ENCODE data around the gene CACNA1A.

- TF ChIP-seq CTCF (IDR thresholded peaks at IDR 0.05; ENCODE audit: low read length) (no peak), EZH2 (IDR thresholded peaks at IDR 0.05; ENCODE audit: borderline replicate concordance, low read length) (no peak)
These were observed 236.9 kb downstream of the CACNA1A start for GRCh38 chr19:13269348-13269747.
